IMR-90 (cell line): Measurements from ENCODE around the gene GH2.

Experiments used
- CHD1 ChIP-seq: IDR thresholded peaks from 2 replicates; pipeline ENCODE4 v1.6.1; 2012; ENCODE audit warnings: low read depth, low read length, improper control_type of control experiment
- FOS ChIP-seq: fragments of 150-350 bp; IDR thresholded peaks from 2 replicates; pipeline ENCODE4 v1.6.1; 2016; ENCODE audit warnings: low read depth, low read length
- MAFK ChIP-seq: IDR thresholded peaks from 2 replicates; pipeline ENCODE4 v1.6.1; 2012; ENCODE audit warnings: low read depth, low read length, improper control_type of control experiment
- POLR2A ChIP-seq: IDR thresholded peaks from 2 replicates; pipeline ENCODE4 v1.6.1; 2012; ENCODE audit warnings: mild to moderate bottlenecking, low read depth, low read length
- RAD21 ChIP-seq: IDR thresholded peaks from 2 replicates; pipeline ENCODE4 v1.6.1; 2012; ENCODE audit warnings: low read length, improper control_type of control experiment
- SMC3 ChIP-seq: fragments of 150-350 bp; IDR thresholded peaks from 2 replicates; pipeline ENCODE4 v1.6.1; 2016; ENCODE audit warnings: low read depth, mild to moderate bottlenecking, antibody characterized with exemption, low read length, moderate library complexity
- TF ChIP-seq, protein P1 (sequence below): conservative IDR thresholded peaks from 2 replicates; pipeline ENCODE4 v1.5.1; 2012; ENCODE audit warnings: mild to moderate bottlenecking, low read depth, low read length, improper control_type of control experiment
- TF ChIP-seq, protein P2 (sequence below): fragments of 150-350 bp; IDR thresholded peaks from 2 replicates; pipeline ENCODE4 v1.6.1; 2017; ENCODE audit warnings: mild to moderate bottlenecking, antibody characterized with exemption, low read length, low read depth

DNA sequence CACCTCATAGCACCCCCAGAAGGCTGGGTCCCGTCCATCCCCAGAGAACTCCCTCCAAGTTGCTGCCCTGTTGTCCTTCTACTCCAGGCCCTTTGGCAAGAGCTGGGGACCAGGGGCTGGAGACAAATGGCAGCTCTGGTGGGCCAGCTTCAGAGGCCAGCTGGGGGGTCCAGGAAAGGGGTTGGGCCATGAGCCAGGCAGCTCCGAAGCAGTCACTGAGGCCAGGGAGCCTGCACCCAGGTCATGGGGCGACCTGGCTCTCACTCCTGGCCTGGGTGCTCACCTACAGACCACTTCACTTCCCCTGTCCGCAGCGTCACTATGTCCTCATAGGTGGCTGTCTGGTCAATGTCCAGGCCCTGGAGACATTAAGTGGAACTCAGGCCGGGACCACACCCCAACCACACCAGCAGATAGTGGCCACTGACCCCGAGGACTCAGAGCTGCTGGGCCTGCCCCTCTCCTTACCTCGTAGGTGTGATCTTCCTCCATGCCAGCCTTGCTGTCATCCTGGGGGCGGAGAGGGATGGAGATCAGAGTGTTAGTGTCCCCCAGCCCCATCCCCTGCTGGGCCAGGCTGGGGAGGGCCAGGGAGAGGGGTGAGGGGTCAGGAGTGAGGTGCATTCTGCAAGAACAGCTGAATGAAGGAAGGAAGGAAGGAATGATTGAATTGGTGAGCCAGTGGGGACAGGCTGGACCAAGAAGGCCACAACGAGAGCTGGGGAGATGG lies 47.4 kb upstream of the GH2 start:
- TF ChIP-seq, protein P1, sequence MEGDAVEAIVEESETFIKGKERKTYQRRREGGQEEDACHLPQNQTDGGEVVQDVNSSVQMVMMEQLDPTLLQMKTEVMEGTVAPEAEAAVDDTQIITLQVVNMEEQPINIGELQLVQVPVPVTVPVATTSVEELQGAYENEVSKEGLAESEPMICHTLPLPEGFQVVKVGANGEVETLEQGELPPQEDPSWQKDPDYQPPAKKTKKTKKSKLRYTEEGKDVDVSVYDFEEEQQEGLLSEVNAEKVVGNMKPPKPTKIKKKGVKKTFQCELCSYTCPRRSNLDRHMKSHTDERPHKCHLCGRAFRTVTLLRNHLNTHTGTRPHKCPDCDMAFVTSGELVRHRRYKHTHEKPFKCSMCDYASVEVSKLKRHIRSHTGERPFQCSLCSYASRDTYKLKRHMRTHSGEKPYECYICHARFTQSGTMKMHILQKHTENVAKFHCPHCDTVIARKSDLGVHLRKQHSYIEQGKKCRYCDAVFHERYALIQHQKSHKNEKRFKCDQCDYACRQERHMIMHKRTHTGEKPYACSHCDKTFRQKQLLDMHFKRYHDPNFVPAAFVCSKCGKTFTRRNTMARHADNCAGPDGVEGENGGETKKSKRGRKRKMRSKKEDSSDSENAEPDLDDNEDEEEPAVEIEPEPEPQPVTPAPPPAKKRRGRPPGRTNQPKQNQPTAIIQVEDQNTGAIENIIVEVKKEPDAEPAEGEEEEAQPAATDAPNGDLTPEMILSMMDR, result no peak
- TF ChIP-seq POLR2A, result no peak
- TF ChIP-seq MAFK, result no peak
- TF ChIP-seq, protein P2, sequence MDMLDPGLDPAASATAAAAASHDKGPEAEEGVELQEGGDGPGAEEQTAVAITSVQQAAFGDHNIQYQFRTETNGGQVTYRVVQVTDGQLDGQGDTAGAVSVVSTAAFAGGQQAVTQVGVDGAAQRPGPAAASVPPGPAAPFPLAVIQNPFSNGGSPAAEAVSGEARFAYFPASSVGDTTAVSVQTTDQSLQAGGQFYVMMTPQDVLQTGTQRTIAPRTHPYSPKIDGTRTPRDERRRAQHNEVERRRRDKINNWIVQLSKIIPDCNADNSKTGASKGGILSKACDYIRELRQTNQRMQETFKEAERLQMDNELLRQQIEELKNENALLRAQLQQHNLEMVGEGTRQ, result no peak
- no peak for TF ChIP-seq SMC3
- no peak for TF ChIP-seq CHD1
- TF ChIP-seq RAD21, result no peak
- no peak for TF ChIP-seq FOS
